ENCODE results near the gene PCNP.
"Not testable (repeated sequence)": the region's sequence is repeated elsewhere in the genome, so short reads cannot be mapped to it uniquely, and the experiment has no call there.

PCNP gene

GRCh38 chr3:101631098-101631796 is 57.3 kb downstream of the PCNP start:
- no peak for DNase-seq (ENCODE audit: low read depth in 3 of 3, low spot score in 1 of 3)

DNA sequence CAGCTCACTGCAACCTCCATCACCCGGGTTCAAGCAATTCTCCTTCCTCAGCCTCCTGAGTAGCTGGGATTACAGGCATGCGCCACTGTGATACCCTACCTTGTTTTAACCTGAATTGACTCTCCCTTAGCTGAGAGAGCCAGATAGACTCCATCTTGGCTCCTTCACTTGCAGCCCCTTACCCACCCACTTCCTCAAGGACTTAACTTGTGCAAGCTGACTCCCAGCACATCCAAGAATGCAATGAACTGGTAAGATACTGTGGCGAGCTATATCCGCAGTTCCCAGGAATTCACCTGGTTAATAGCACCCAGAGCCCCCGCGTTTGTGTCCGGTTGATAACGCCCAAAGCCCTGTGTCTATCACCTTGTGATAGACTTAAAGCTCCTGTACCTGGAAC is 58.0 kb downstream of the PCNP start:
- DNase-seq (ENCODE audit: low read depth in 3 of 3, low spot score in 1 of 3): not testable (repeated sequence)

DNA sequence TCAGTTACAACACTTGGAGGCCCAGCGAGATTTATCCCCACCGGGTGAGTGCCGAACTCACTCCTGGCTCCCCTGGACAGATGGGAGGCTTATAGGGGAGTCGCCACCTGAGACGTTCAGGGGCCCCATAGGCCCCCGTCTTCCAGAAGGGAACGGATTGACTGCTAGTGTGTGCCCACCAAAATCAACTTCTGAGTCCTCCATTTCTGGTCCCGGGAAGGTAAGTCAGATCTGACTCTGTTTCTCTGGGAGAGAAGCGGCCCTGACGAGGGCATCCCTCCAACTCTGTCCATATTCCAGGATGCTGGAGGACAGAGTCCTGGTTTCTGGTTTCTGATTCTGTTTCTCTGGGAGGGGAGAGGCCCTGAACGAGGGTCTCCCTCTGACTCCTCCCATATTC is 58.6 kb downstream of the PCNP start:
- no peak for DNase-seq (ENCODE audit: low read depth in 3 of 3, low spot score in 1 of 3)

DNA sequence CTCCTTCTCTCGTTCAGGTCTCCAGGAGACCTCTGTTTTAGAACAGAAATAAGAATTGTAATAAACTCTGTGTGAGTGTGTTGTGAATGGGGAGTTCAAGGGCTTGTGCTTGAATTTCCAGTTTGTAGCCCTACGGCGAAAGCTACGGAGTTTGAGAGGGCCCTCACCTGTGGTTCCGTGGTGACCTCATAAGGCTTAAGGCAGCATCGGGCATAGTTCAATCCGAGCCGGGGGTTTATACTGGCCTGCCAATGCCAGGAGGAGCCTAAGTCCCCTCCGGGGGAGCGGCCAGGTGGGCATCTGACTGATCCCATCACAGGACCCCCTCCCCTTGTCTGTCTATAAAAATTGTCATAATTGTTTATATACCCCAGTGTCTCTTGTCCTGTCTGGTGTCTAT is 59.2 kb downstream of the PCNP start:
- DNase-seq (ENCODE audit: low read depth in 3 of 3, low spot score in 1 of 3): no peak

- DNase-seq (ENCODE audit: low read depth in 3 of 3, low spot score in 1 of 3): no peak
Observed at GRCh38 chr3:101634591-101635196, 60.7 kb downstream of the PCNP start.

DNA sequence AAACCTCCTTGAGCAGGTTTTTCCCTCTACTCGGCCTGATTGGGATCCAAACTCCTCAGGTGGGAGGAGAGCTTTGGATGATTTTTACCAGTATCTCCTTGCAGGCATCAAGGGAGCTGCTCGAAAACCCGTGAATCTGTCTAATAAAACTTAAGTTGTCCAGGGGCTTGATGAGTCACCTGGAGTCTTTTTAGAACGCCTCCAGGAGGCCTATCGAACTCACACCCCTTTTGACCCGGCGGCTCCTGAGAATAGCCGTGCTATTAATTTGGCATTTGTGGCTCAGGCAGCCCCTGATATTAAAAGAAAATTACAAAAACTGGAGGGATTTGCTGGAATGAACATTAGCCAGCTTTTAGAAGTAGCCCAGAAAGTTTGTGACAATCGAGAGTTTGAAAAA is 61.4 kb downstream of the PCNP start:
- no peak for DNase-seq (ENCODE audit: low read depth in 3 of 3, low spot score in 1 of 3)

DNA sequence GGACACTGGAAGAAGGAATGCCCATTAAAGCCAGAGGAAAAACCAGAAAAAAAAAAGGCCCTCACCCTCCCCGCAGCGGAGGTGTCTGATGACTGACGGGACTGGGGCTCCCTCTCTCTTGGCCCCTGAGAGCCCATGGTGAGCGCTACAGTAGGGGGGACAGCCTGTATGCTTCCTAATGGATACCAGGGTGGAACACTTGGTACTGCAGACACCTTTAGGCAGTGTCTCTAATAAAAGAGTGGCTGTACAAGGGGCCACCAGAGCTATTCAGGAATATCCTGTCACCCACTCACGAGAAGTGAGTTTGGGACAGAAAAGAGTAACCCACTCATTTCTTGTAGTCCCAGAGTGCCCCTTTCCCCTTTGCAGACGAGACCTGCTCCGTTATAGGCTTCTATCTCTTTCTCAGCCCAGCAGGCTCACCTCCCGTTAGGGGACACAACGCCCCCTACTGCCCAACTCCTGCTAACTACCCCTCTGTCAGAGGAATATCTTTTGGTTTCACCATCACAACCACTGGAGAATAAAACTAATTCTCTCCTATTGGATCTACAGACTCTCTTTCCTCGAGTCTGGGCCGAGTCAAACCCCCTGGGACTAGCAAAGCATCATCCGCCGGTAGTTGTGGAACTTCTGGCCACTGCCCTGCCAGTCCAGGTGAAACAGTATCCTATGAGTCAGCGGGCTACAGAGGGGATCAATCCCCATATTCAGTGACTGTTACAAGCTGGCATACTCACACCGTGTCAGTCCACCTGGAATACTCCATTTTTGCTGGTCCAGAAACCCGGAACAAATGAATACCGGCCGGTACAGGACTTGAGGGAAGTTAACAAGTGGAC is 62.2 kb downstream of the PCNP start:
- peak; percentile 29 to 42 (median 34) for DNase-seq (ENCODE audit: low read depth in 3 of 3, low spot score in 1 of 3)

DNA sequence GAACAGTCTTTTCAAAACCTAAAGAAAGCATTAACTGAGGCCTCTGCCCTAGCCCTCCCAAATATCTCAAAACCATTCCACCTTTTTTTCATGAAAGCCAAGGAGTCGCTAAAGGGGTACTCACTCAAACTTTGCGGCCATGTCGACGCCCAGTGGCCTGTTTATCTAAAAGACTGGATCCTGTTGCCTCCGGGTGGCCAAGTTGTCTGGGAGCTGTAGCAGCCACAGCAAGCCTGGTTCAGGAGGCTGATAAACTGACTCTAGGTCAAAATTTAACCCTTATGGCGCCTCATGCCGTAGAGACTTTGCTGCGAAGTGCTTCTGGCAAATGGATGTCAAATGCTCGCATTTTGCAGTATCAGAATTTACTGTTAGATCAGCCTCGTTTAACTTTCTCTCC is 63.5 kb downstream of the PCNP start:
- DNase-seq (ENCODE audit: low read depth in 3 of 3, low spot score in 1 of 3): no peak

DNA sequence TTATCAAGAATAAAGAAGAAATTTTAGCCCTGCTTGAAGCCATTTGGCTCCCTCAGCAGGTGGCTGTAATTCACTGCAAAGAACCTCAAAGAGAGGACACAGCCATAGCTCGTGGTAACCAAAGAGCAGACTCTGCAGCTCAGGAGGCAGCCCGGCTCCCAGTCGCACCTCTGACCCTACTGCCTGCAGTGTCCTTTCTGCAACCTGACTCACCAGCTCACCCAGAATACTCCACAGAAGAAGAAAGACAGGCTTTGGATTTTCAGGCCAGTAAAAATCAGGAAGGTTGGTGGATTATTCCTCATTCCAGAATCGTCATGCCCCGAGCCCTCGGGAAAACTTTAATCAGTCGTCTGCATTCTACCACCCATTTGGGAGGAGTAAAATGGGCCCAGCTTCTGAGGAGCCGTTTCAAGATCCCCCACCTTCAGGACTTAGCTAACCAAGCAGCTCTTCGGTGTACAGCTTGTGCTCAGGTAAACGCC is 64.3 kb downstream of the PCNP start:
- no peak for DNase-seq (ENCODE audit: low read depth in 3 of 3, low spot score in 1 of 3)

DNA sequence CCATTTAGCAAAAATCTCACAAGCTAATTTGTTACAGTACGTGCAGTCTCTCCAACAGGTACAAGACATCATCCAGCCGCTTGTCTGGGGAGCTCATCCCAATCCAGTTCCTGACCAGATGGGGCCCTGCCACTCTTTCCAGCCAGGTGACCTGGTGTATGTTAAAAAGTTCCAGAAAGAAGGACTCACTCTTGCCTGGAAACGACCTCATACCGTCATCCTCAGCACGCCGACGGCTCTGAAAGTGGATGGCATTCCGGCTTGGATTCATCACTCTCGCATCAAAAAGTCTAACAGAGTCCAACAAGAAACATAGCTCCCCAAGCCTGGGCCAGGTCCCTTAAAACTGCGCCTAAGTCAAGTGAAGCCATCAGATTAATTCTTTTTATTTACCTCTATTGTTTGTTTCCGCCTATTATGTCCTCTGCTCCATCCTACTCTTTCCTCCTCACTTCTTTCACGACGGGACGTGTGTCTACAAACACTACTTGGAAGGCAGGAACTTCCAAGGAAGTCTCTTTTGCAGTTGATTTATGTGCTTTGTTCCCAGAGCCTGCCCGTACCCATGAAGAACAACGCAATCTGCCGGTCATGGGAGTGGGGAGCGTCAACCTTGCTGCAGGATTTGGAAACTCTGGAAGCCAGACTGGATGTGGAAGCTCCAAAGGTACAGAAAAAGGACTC is 65.4 kb downstream of the PCNP start:
- no peak for DNase-seq (ENCODE audit: low read depth in 3 of 3, low spot score in 1 of 3)

DNA sequence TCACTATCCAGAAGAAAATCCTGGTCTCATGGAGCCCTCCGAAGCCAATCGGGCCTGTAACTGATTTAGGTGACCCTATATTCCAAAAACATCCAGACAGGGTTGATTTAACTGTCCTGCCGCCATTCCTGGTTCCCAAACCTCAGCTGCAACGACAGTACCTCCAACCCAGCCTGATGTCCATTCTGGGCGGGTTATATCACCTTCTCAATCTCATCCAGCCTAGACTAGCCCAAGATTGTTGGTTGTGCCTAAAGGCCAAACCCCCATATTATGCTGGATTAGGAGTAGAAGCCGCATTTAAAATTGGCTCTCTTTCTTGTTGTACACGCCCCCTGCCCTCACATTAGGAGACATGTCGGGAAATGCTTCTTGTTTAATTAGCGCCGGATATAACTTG is 66.3 kb downstream of the PCNP start:
- no peak for DNase-seq (ENCODE audit: low read depth in 3 of 3, low spot score in 1 of 3)

DNA sequence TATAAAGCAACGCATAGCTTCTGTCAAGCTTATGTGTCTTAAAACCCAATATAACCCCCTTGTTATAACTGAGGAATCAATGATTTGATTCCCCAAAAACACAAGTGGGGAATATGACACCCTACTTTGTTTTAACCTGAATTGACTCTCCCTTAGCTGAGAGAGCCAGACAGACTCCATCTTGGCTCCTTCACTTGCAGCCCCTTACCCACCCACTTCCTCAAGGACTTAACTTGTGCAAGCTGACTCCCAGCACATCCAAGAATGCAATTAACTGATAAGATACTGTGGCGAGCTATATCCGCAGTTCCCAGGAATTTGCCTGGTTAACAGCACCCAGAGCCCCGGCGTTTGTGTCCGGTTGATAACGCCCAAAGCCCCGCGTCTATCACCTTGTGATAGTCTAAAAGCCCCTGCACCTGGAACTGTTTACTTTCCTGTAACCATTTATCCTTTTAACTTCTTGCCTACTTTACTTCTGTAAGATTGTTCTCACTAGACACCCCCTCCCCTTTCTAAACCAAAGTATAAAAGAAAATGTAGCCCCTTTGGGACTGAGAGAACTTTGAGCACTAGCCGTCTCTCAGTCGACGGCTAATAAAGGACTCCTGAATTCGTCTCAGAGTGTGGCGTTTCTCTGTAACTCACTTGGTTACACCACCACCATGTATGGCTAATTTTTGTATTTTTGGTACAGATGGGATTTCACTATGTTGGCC is 67.6 kb downstream of the PCNP start:
- DNase-seq (ENCODE audit: low read depth in 3 of 3, low spot score in 1 of 3): not testable (repeated sequence)

- DNase-seq (ENCODE audit: low read depth in 3 of 3, low spot score in 1 of 3): no peak
Observed at GRCh38 chr3:101642441-101642840, 68.5 kb downstream of the PCNP start.

GRCh38 chr3:101643009-101643844 is 69.2 kb downstream of the PCNP start:
- no peak for DNase-seq (ENCODE audit: low read depth in 3 of 3, low spot score in 1 of 3)

Data from stimulated activated CD4-positive, alpha-beta T cell treated with anti-CD3 and anti-CD28 coated beads, TNF-alpha, amount 100 ng/mL, for 1 hour (primary cell).